ENCODE measurements around the gene ISM2. TPM values are rescaled to one million over a fixed set of nuclear protein-coding genes. Genes with fewer than 3 reads are reported as not detected.

The ISM2 gene
- total RNA-seq, 1 donor from 2014 or later: 0.39 TPM

- Histone ChIP-seq H2AFZ (ENCODE audit: low read depth, low read length) (no peak overlapping the region), H3K4me3 (ENCODE audit: insufficient read depth, low read depth, low read length) (no peak overlapping the region), H4K20me1 (ENCODE audit: insufficient read depth, low read length) (peaks cover 10% of the 10 kb centered on the region), H3K4me2 (ENCODE audit: low read length) (no peak overlapping the region), H3K9me3 (ENCODE audit: insufficient read depth, low read depth, low read length) (no peaks in the 10 kb centered on the region), H3K4me1 (ENCODE audit: insufficient read depth, low read length) (no peaks in the 10 kb centered on the region), H3K27me3 (ENCODE audit: insufficient read depth, low read length) (no peaks in the 10 kb centered on the region), H3K27ac (ENCODE audit: low read depth, low read length) (no peak overlapping the region), H3K9ac (ENCODE audit: low read length) (no peak overlapping the region), H3K79me2 (ENCODE audit: insufficient read depth, low read length) (no peaks in the 10 kb centered on the region), H3K36me3 (ENCODE audit: insufficient read depth, low read length) (peaks cover 26% of the 10 kb centered on the region)
- Mint-ChIP-seq H3K4me1 (ENCODE audit: low read depth, unreplicated experiment) (peaks cover 11% of the 10 kb centered on the region), H3K36me3 (ENCODE audit: low read depth, unreplicated experiment) (peaks cover 31% of the 10 kb centered on the region), H3K9me3 (ENCODE audit: unreplicated experiment) (no peaks in the 10 kb centered on the region), H3K4me3 (ENCODE audit: unreplicated experiment) (no peak overlapping the region), H3K27ac (ENCODE audit: unreplicated experiment) (peak overlapping the region; percentile 12), H3K27me3 (ENCODE audit: low read depth, unreplicated experiment) (peaks cover 2% of the 10 kb centered on the region)
- TF ChIP-seq CTCF (IDR thresholded peaks at IDR 0.05; ENCODE audit: insufficient read depth, low read depth, low read length): no peak
- TF ChIP-seq EZH2 (IDR thresholded peaks at IDR 0.05; ENCODE audit: insufficient read depth, low read length): no peak
- DNase-seq (ENCODE audit: low read depth) (no peak), FAIRE-seq (no peak)
These were observed 10.8 kb upstream of the ISM2 start for GRCh38 chr14:77509366-77509765.

- Mint-ChIP-seq H3K4me3 (ENCODE audit: unreplicated experiment) (no peak overlapping the region), H3K4me1 (ENCODE audit: low read depth, unreplicated experiment) (peaks cover 11% of the 10 kb centered on the region), H3K27me3 (ENCODE audit: low read depth, unreplicated experiment) (peaks cover 2% of the 10 kb centered on the region), H3K27ac (ENCODE audit: unreplicated experiment) (peak overlapping the region; percentile 94), H3K36me3 (ENCODE audit: low read depth, unreplicated experiment) (peaks cover 29% of the 10 kb centered on the region), H3K9me3 (ENCODE audit: unreplicated experiment) (no peaks in the 10 kb centered on the region)
- no peaks in the 10 kb centered on the region for H3K79me2 ChIP-seq (ENCODE audit: insufficient read depth, low read length)
- no peaks in the 10 kb centered on the region for H3K9me3 ChIP-seq (ENCODE audit: insufficient read depth, low read depth, low read length)
- no peak for DNase-seq (ENCODE audit: low read depth)
- H3K36me3 ChIP-seq (ENCODE audit: insufficient read depth, low read length): peaks cover 26% of the 10 kb centered on the region
- TF ChIP-seq EZH2 (IDR thresholded peaks at IDR 0.05; ENCODE audit: insufficient read depth, low read length) (no peak), CTCF (IDR thresholded peaks at IDR 0.05; ENCODE audit: insufficient read depth, low read depth, low read length) (no peak)
- no peaks in the 10 kb centered on the region for H3K4me1 ChIP-seq (ENCODE audit: insufficient read depth, low read length)
- H3K27me3 ChIP-seq (ENCODE audit: insufficient read depth, low read length): no peaks in the 10 kb centered on the region
- H3K4me3 ChIP-seq (ENCODE audit: insufficient read depth, low read depth, low read length): no peak overlapping the region
- H3K27ac ChIP-seq (ENCODE audit: low read depth, low read length): peak overlapping the region; percentile 27
- no peak overlapping the region for H3K9ac ChIP-seq (ENCODE audit: low read length)
- H2AFZ ChIP-seq (ENCODE audit: low read depth, low read length): no peak overlapping the region
- FAIRE-seq: no peak
- H3K4me2 ChIP-seq (ENCODE audit: low read length): no peak overlapping the region
- H4K20me1 ChIP-seq (ENCODE audit: insufficient read depth, low read length): peaks cover 10% of the 10 kb centered on the region
These were observed 10.3 kb upstream of the ISM2 start for GRCh38 chr14:77508876-77509275.

GRCh38 chr14:77508249-77508648, 9.6 kb upstream of the ISM2 start:
- Histone ChIP-seq H3K4me2 (ENCODE audit: low read length) (peak overlapping the region; percentile 8), H3K27me3 (ENCODE audit: insufficient read depth, low read length) (no peaks in the 10 kb centered on the region), H3K9me3 (ENCODE audit: insufficient read depth, low read depth, low read length) (no peaks in the 10 kb centered on the region), H3K4me3 (ENCODE audit: insufficient read depth, low read depth, low read length) (no peak overlapping the region), H3K36me3 (ENCODE audit: insufficient read depth, low read length) (peaks cover 26% of the 10 kb centered on the region), H4K20me1 (ENCODE audit: insufficient read depth, low read length) (peaks cover 10% of the 10 kb centered on the region), H3K9ac (ENCODE audit: low read length) (no peak overlapping the region), H3K79me2 (ENCODE audit: insufficient read depth, low read length) (no peaks in the 10 kb centered on the region), H3K27ac (ENCODE audit: low read depth, low read length) (peak overlapping the region; percentile 27), H2AFZ (ENCODE audit: low read depth, low read length) (no peak overlapping the region), H3K4me1 (ENCODE audit: insufficient read depth, low read length) (no peaks in the 10 kb centered on the region)
- peak overlapping the region; percentile 94 for H3K27ac Mint-ChIP-seq (ENCODE audit: unreplicated experiment)
- peaks cover 31% of the 10 kb centered on the region for H3K36me3 Mint-ChIP-seq (ENCODE audit: low read depth, unreplicated experiment)
- FAIRE-seq (peak; percentile 17), DNase-seq (ENCODE audit: low read depth) (peak; percentile 75)
- no peak overlapping the region for H3K4me3 Mint-ChIP-seq (ENCODE audit: unreplicated experiment)
- H3K9me3 Mint-ChIP-seq (ENCODE audit: unreplicated experiment): peaks cover under 1% of the 10 kb centered on the region
- no peak for TF ChIP-seq EZH2 (IDR thresholded peaks at IDR 0.05; ENCODE audit: insufficient read depth, low read length)
- H3K27me3 Mint-ChIP-seq (ENCODE audit: low read depth, unreplicated experiment): peaks cover 2% of the 10 kb centered on the region
- H3K4me1 Mint-ChIP-seq (ENCODE audit: low read depth, unreplicated experiment): peaks cover 11% of the 10 kb centered on the region

Data from astrocyte (in vitro differentiated cells and primary cell).